Ascending aorta (tissue), 2 donors: ENCODE results near the gene CCDC78. TPM values are rescaled to one million over a fixed set of nuclear protein-coding genes. Genes with fewer than 3 reads are reported as not detected.

Experiments used
- DNase-seq, 2 donors: peaks; one replicate each; pipeline ENCODE4 v3.0.0-alpha.2; 2019; ENCODE audit warnings: low spot score in 2 of 2
- H3K27ac ChIP-seq, 2 donors: fragments of 200-600 bp; sonication (generic); one replicate each; pipeline ENCODE4 v1.5.1; 2016 to 2017; ENCODE audit warnings: mild to moderate bottlenecking in 1 of 2
- H3K27me3 ChIP-seq: fragments of 200-600 bp; sonication (generic); one replicate; pipeline ENCODE4 v1.5.1; 2017
- H3K36me3 ChIP-seq, 2 donors: fragments of 200-600 bp; sonication (generic); one replicate each; pipeline ENCODE4 v1.5.1; 2016
- H3K4me1 ChIP-seq, 2 donors: fragments of 200-600 bp; sonication (generic); one replicate each; pipeline ENCODE4 v1.5.1; 2016 to 2017; ENCODE audit warnings: mild to moderate bottlenecking in 1 of 2
- H3K4me3 ChIP-seq, 2 donors: fragments of 200-600 bp; sonication (generic); one replicate each; pipeline ENCODE4 v1.5.1; 2016 to 2017; ENCODE audit warnings: mild to moderate bottlenecking in 1 of 2
- H3K9me3 ChIP-seq, 2 donors: fragments of 200-600 bp; sonication (generic); one replicate each; pipeline ENCODE4 v1.5.1; 2016
- CTCF ChIP-seq, 3 experiments: fragments of 200-600 bp in 2 of 3; fragments of 450-650 bp in 1 of 3; sonication (generic) in 2 of 3; IDR thresholded peaks; one replicate each; pipeline ENCODE4 v1.5.1; 2016 to 2019; ENCODE audit warnings: antibody characterized with exemption in 3 of 3, mild to moderate bottlenecking in 1 of 3, moderate library complexity in 1 of 3
- intact Hi-C: fragments of 100-400 bp; cut with DNase I; formaldehyde crosslinking; loops from one replicate; pipeline ENCODE4 v1.15.1; 2023
- total RNA-seq: library from RNA; depleted of rRNA; stranded (reverse); fragments of >200 nt; gene quantifications from one replicate; pipeline ENCODE4 v1.1.0, GENCODE V29; 2016

CCDC78 gene
- total RNA-seq, 1 donor from 2014 or later, result 8.2 TPM

- Histone ChIP-seq H3K27ac (no peak overlapping the region), H3K4me1 (peaks cover 19 to 39% of the 10 kb centered on the region in 2 donors), H3K4me3 (no peak overlapping the region), H3K9me3 (no peaks in the 10 kb centered on the region), H3K36me3 (peaks cover 19 to 33% of the 10 kb centered on the region in 2 donors), H3K27me3 (no peaks in the 10 kb centered on the region)
- no peak for DNase-seq
- intact Hi-C loops, result no loop called here
- no peak for TF ChIP-seq CTCF (IDR thresholded peaks at IDR 0.05)
These were observed 39.6 kb downstream of the CCDC78 start for GRCh38 chr16:686459-687260.

GRCh38 chr16:685967-686366 is 40.3 kb downstream of the CCDC78 start:
- Histone ChIP-seq H3K4me1 (peaks cover 26 to 46% of the 10 kb centered on the region in 2 donors), H3K9me3 (no peaks in the 10 kb centered on the region), H3K27ac (no peak overlapping the region), H3K27me3 (no peaks in the 10 kb centered on the region), H3K36me3 (peaks cover 20 to 36% of the 10 kb centered on the region in 2 donors), H3K4me3 (no peak overlapping the region)
- intact Hi-C loops, result no loop called here
- no peak for DNase-seq
- TF ChIP-seq CTCF (IDR thresholded peaks at IDR 0.05), result peak in 1 of 3 experiments; percentile 19

- H3K27ac ChIP-seq, result peak overlapping the region; percentile 68 to 72
- no peak for TF ChIP-seq CTCF (IDR thresholded peaks at IDR 0.05)
- peaks cover 31 to 50% of the 10 kb centered on the region in 2 donors for H3K4me1 ChIP-seq
- no peaks in the 10 kb centered on the region for H3K9me3 ChIP-seq
- peaks cover 20 to 36% of the 10 kb centered on the region in 2 donors for H3K36me3 ChIP-seq
- no peak for DNase-seq
- intact Hi-C loops, result no loop called here
- H3K27me3 ChIP-seq, result no peaks in the 10 kb centered on the region
- H3K4me3 ChIP-seq, result peak overlapping the region in 1 of 2 donors; percentile 69
These were observed 41.1 kb downstream of the CCDC78 start for GRCh38 chr16:684961-685696.

- Histone ChIP-seq H3K4me1 (peaks cover 25 to 43% of the 10 kb centered on the region in 2 donors), H3K27ac (peak within 1 kb of the TSS; percentile 68 to 72), H3K27me3 (no peaks in the 10 kb centered on the region), H3K36me3 (peaks cover 20 to 36% of the 10 kb centered on the region in 2 donors), H3K9me3 (no peaks in the 10 kb centered on the region), H3K4me3 (peak within 1 kb of the TSS; percentile 64 to 69)
- TF ChIP-seq CTCF (IDR thresholded peaks at IDR 0.05), result no peak
- intact Hi-C loops, result no loop called here
- DNase-seq, result peak; percentile 85 to 98
These were observed 42.0 kb downstream of the CCDC78 start, which contains the start of gene JMJD8 for GRCh38 chr16:684071-684794. Gene JMJD8 (minus strand): TSS chr16:684334. CDS start chr16:684319, 15 bp downstream.

GRCh38 chr16:683396-684070 is 42.7 kb downstream of the CCDC78 start:
- intact Hi-C loops, result no loop called here
- Histone ChIP-seq H3K4me1 (peaks cover 20 to 36% of the 10 kb centered on the region in 2 donors), H3K9me3 (no peaks in the 10 kb centered on the region), H3K27ac (no peak overlapping the region), H3K36me3 (peaks cover 20 to 36% of the 10 kb centered on the region in 2 donors), H3K4me3 (peak overlapping the region; percentile 64 to 69), H3K27me3 (no peaks in the 10 kb centered on the region)
- no peak for TF ChIP-seq CTCF (IDR thresholded peaks at IDR 0.05)
- no peak for DNase-seq
